ENCODE data around the gene PTCH2. TPM values are rescaled to one million over a fixed set of nuclear protein-coding genes. Genes with fewer than 3 reads are reported as not detected.
A peak's percentile ranks its signal among the peaks of the same experiment; 100 is the strongest.

The PTCH2 gene
- total and polyA plus RNA-seq, 10 donors = 0.56 to 1.6 (median 1.2) TPM

DNA sequence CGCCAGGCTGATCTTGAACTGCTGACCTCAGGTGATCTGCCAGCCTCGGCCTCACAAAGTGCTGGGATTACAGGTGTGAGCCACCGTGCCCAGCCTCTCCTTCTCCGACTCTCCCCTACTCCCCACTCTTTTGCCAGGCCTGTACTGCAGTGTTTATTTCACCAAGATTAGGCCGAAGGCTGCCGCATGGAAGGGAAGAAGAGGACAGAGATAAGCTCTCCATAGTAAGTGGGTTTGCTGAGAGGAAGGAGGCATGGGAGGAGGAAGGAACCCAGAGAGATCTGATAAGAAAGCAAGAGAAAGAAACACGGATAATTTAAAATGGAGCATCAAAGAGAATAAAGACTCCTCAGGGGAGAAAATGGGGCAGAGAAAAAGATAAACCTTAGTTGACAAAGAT is 8.7 kb downstream of the PTCH2 start:
- Histone ChIP-seq H3K36me3 (no peaks in the 10 kb centered on the region), H3K4me3 (no peak overlapping the region), H3K9me3 (no peaks in the 10 kb centered on the region), H3K27ac (peak overlapping the region in 2 of 8 donors; percentile 5 to 15), H3K27me3 (replicated peaks in 1 of 7) (no peaks in the 10 kb centered on the region), H3K4me1 (peaks cover 0 to 78% (median 32%) of the 10 kb centered on the region in 6 donors)
- 38 to 56% (median 47%) methylated on average over 7 of the region's 7 CpGs for WGBS, 5 donors
- TF ChIP-seq POLR2A (IDR thresholded peaks at IDR 0.05) = no peak
- TF ChIP-seq POLR2AphosphoS5 (IDR thresholded peaks at IDR 0.05) = no peak
- TF ChIP-seq, protein P1, sequence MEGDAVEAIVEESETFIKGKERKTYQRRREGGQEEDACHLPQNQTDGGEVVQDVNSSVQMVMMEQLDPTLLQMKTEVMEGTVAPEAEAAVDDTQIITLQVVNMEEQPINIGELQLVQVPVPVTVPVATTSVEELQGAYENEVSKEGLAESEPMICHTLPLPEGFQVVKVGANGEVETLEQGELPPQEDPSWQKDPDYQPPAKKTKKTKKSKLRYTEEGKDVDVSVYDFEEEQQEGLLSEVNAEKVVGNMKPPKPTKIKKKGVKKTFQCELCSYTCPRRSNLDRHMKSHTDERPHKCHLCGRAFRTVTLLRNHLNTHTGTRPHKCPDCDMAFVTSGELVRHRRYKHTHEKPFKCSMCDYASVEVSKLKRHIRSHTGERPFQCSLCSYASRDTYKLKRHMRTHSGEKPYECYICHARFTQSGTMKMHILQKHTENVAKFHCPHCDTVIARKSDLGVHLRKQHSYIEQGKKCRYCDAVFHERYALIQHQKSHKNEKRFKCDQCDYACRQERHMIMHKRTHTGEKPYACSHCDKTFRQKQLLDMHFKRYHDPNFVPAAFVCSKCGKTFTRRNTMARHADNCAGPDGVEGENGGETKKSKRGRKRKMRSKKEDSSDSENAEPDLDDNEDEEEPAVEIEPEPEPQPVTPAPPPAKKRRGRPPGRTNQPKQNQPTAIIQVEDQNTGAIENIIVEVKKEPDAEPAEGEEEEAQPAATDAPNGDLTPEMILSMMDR (IDR thresholded peaks at IDR 0.05 in 8 of 11, conservative IDR thresholded peaks at IDR 0.05 in 3 of 11) = no peak
- DNase-seq = no peak
- intact Hi-C loops (cut with DNase I; ENCODE audit: low total_unique reads) = no loop called here

DNA sequence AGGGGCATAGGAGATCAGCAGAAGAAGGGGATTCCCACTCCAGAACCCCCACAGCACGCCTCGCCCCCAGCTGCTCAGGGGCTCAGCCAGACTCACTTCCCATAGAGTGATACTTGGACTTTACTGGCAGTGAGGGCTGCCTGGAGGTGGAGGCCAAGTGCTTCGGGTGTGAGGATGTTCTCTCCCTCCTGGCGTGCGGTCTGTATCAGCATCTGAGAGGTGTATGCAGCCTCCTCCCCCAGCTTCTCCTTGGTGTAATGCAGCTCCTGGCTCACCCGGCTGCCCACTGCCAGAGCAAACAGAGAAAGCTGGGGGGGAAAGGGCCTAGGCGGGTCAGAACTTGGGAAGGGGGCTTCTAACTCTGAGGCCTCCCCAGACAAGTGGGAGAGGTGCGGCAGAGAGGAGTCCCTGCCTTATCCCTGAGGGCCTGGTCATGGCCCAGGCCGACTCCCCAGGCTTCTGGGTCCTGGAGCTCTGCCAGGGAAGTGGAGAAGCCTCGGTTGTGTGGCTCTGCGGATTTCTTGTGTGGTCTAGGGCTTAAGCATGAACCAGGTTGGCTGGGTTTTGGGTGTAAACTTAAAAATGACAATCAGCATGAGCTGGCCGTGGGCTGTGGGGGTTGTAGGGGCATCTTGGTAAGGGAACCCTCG is 10.9 kb downstream of the PTCH2 start:
- DNase-seq = peak; percentile 56
- 64 to 81% (median 71%) methylated on average over 13 of the region's 13 CpGs for WGBS, 5 donors
- intact Hi-C loops (cut with DNase I; ENCODE audit: low total_unique reads) = no loop called here
- Histone ChIP-seq H3K9me3 (no peaks in the 10 kb centered on the region), H3K4me3 (no peak overlapping the region), H3K27me3 (replicated peaks in 1 of 7) (no peaks in the 10 kb centered on the region), H3K27ac (no peak overlapping the region), H3K36me3 (no peaks in the 10 kb centered on the region), H3K4me1 (peaks cover 0 to 84% (median 32%) of the 10 kb centered on the region in 6 donors)
- no peak for TF ChIP-seq POLR2A (IDR thresholded peaks at IDR 0.05)

DNA sequence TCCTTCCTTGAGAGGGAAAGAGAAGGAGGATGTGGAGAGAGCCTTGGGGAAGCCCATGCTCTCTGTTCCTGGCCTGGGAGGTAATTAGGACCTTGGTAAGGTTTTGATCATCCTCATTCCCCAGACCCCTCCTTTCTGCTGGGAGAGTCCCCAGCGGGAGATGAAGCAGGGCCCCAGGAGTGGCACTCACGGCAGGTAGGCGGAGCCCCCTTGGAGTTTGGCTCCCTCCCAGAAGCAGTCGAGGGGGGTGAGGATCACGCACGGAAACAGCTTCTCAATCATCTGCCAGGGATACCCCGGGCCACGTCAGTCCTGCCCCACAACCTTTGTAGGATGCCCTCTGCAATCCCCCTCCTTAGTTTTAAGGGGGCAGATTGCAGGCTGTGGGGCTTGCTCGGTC is 11.5 kb downstream of the PTCH2 start:
- Histone ChIP-seq H3K27me3 (replicated peaks in 1 of 7) (no peaks in the 10 kb centered on the region), H3K4me1 (peaks cover 0 to 85% (median 37%) of the 10 kb centered on the region in 6 donors), H3K36me3 (no peaks in the 10 kb centered on the region), H3K27ac (no peak overlapping the region), H3K9me3 (no peaks in the 10 kb centered on the region), H3K4me3 (no peak overlapping the region)
- no peak for TF ChIP-seq POLR2A (IDR thresholded peaks at IDR 0.05)
- TF ChIP-seq, protein P1 (IDR thresholded peaks at IDR 0.05 in 8 of 11, conservative IDR thresholded peaks at IDR 0.05 in 3 of 11) = no peak
- no peak for TF ChIP-seq POLR2AphosphoS5 (IDR thresholded peaks at IDR 0.05)
- intact Hi-C loops (cut with DNase I; ENCODE audit: low total_unique reads) = no loop called here
- DNase-seq = peak; percentile 58
- 30 to 50% (median 42%) methylated on average over 9 of the region's 9 CpGs for WGBS, 5 donors

DNA sequence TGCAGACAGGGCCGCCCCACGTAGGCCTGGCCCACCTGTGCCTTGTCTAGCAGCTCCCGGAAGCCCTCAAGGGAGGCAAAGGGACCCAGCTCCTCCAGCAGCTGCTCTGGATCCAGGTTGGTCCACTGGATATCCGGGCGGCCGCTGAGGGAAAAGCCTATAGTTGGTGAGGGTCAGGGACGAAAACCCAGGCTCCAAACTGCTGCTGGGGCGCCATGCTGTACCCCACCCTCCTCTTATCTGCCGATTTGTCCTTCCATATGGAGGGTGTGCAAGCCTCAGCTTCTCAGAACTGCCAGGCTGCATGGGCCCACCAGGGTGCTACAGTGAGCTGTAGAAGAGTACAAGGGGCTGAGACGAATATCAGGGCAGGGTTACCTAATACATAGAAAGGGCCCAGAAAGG is 12.2 kb downstream of the PTCH2 start:
- no peaks in the 10 kb centered on the region for H3K36me3 ChIP-seq
- H3K27ac ChIP-seq = no peak overlapping the region
- no peak for TF ChIP-seq POLR2A (IDR thresholded peaks at IDR 0.05)
- peak; percentile 67 for DNase-seq
- H3K9me3 ChIP-seq = no peaks in the 10 kb centered on the region
- no peaks in the 10 kb centered on the region for H3K27me3 ChIP-seq (replicated peaks in 1 of 7)
- no peak overlapping the region for H3K4me3 ChIP-seq
- peaks cover 0 to 85% (median 35%) of the 10 kb centered on the region in 6 donors for H3K4me1 ChIP-seq
- WGBS, 5 donors = 73 to 88% (median 82%) methylated on average over 10 of the region's 10 CpGs
- intact Hi-C loops (cut with DNase I; ENCODE audit: low total_unique reads) = no loop called here

DNA sequence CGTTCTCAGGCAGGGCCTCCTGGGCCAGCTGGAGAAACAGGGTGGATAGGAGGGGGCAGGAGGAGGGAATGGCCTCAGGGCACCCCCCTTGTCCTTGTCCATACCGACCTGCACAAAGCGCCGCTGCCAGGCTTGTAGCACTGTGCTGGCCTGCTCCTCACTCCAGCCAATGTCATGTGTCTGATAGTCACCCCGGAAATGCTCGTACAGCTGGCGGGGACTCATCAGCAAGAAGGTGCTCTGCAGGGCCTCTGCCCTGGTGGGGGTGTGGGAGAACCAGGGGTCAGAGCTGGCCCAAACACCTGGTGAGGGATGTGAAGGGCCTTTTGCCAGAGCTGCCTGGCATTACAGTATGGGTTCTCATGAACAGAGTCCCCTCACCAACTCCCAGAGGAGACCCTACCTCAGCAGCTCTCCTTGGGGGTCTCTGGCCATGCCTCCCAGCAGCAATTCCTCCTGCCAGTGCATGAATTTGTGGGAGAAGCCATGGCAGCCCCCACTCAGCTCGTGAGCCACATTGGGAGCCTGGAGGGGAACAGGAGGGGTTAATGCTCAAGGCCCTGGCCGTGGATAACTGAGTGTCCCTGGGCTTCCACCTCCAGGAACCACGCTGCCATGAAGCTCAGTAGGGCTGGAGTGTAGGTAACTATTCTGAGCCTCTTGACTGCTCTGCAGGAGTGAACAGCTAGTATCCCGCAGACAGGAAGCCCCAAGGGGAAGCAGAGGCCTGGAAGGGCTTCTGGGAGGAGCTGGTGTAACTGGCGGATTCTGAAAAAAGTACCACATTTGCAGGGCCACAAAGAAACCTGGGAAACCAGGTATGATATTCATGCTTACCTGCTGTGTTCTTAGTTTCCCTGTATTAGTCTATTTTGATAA is 13.3 kb downstream of the PTCH2 start:
- Histone ChIP-seq H3K27ac (no peak overlapping the region), H3K4me1 (peaks cover 0 to 78% (median 32%) of the 10 kb centered on the region in 6 donors), H3K9me3 (no peaks in the 10 kb centered on the region), H3K27me3 (replicated peaks in 1 of 7) (no peaks in the 10 kb centered on the region), H3K36me3 (no peaks in the 10 kb centered on the region), H3K4me3 (no peak overlapping the region)
- peak; percentile 69 for DNase-seq
- 53 to 91% (median 70%) methylated on average over 9 to 12 of the region's 12 CpGs for WGBS, 5 donors
- TF ChIP-seq POLR2A (IDR thresholded peaks at IDR 0.05) = no peak
- TF ChIP-seq, protein P1 (IDR thresholded peaks at IDR 0.05 in 8 of 11, conservative IDR thresholded peaks at IDR 0.05 in 3 of 11) = no peak
- no peak for TF ChIP-seq POLR2AphosphoS5 (IDR thresholded peaks at IDR 0.05)
- intact Hi-C loops (cut with DNase I; ENCODE audit: low total_unique reads) = no loop called here
